Caki2 (cell line): ENCODE data around the gene ZNF254. TPM values are rescaled to one million over a fixed set of nuclear protein-coding genes. Genes with fewer than 3 reads are reported as not detected.
"Not testable (repeated sequence)": the region's sequence is repeated elsewhere in the genome, so short reads cannot be mapped to it uniquely, and the experiment has no call there.

Source experiments
- DNase-seq: peaks from one replicate; pipeline ENCODE4 v3.0.0-alpha.2; 2015; ENCODE audit warnings: low read depth
- in situ Hi-C: cut with HindIII; loops from 2 replicates; pipeline ENCODE4 v1.10.0; 2016; ENCODE audit warnings: low sequenced_read_pairs, low pct_unique_long_range_greater_than_20kb, mixed read lengths
- total RNA-seq: library from RNA; depleted of rRNA; stranded (reverse); fragments of >200 nt; shearing (Covaris generic); gene quantifications from 2 replicates; pipeline ENCODE4 v1.2.3, GENCODE V29; 2014; ENCODE audit warnings: low replicate concordance

The ZNF254 gene
- total RNA-seq, 1 experiment from 2014 or later, result 5.9 TPM

- in situ Hi-C loops, result no loop called here
- DNase-seq, result no peak
These were observed 21.0 kb upstream of the ZNF254 start for GRCh38 chr19:24065865-24066604.

- no peak for DNase-seq
- in situ Hi-C loops, result no loop called here
These were observed 16.9 kb upstream of the ZNF254 start for GRCh38 chr19:24069905-24070657.

- no peak for DNase-seq
- in situ Hi-C loops, result no loop called here
These were observed 15.9 kb upstream of the ZNF254 start for GRCh38 chr19:24071078-24071477.

GRCh38 chr19:24072720-24073119, 14.3 kb upstream of the ZNF254 start:
- DNase-seq, result no peak
- in situ Hi-C loops, result no loop called here

DNA sequence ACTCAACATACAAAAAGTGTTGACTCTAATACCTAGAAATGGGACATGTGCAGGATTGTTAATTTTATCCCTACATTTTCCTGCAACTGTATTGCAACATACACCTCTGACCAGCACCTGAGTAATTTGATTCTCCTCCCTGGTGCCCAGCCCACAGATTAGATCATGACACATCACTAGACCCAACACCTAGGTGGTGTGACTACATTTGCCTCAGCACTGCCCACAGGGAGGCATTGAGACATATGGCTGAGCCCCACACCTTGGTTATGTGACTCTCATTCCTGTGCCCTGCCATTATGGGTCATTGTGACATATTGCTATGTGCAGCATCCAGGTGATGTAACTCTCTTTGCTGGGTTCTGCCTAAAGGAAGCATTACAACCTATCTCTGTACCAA, 13.2 kb upstream of the ZNF254 start:
- in situ Hi-C loops, result no loop called here
- no peak for DNase-seq

- no peak for DNase-seq
- in situ Hi-C loops, result no loop called here
These were observed 12.1 kb upstream of the ZNF254 start for GRCh38 chr19:24074720-24075454.

DNA sequence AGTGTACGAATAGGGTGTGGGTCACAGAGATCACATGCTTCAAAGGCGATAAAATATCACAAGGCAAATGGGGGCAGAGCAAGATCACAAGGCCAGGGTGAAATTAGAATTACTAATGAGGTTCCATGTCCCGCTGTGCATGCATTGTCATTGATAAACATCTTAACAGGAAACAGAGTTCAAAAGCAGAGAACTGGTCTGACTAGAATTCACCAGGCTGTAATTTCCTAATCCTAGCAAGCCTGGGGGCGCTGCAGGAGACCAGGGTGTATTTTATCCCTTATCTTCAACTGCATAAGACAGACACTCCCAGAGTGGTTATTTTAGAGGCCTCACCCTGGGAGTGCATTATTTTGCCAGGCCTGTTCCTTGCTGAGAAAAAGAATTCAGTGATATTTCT, 11.5 kb upstream of the ZNF254 start:
- DNase-seq, in situ Hi-C loops: not testable (repeated sequence)

DNA sequence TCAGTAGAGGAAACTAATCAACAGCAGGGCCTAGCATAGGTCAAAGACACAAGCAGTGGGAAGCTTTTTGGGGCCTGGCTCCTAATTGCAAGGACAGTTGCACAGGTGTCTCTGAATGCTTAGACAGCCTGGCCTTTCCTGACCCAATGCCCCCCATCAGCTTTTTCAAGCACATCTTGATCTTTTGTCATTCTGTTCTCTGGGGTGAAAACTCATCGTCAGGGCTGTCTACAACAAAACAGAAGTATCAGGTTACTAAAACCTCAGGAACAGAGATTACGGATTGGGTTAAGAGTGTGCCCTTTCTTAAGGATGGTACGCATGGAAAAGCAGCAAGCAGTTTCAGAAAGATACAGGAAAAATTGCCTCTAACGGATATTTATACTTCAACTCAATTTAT, 8.3 kb upstream of the ZNF254 start:
- in situ Hi-C loops, result no loop called here
- no peak for DNase-seq

- in situ Hi-C loops, result no loop called here
- no peak for DNase-seq
These were observed 5.9 kb upstream of the ZNF254 start for GRCh38 chr19:24081056-24081455.

GRCh38 chr19:24098359-24098758, 11.4 kb downstream of the ZNF254 start:
- in situ Hi-C loops, result no loop called here

GRCh38 chr19:24099829-24100228, 12.8 kb downstream of the ZNF254 start:
- in situ Hi-C loops, result no loop called here
- DNase-seq, result no peak

More at GRCh38 chr19:24098359-24098758, 11.4 kb downstream of the ZNF254 start:
- DNase-seq, result no peak

GRCh38 chr19:24100597-24100996, 13.6 kb downstream of the ZNF254 start:
- DNase-seq, in situ Hi-C loops: not testable (repeated sequence)

- in situ Hi-C loops, result no loop called here
- no peak for DNase-seq
These were observed 14.6 kb downstream of the ZNF254 start for GRCh38 chr19:24101459-24102115.

DNA sequence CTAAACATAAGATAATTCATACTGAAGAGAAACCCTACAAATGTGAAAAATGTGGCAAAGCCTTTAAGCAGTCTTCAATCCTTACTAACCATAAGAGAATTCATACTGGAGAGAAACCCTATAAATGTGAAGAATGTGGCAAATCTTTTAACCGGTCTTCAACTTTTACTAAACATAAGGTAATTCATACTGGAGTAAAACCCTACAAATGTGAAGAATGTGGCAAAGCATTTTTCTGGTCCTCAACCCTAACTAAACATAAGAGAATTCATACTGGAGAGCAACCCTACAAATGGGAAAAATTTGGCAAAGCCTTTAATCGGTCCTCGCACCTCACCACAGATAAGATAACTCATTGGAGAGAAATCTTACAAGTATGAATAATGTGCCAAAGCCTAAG, 40.6 kb downstream of the ZNF254 start:
- peak; percentile 14 for DNase-seq
- in situ Hi-C loops, result no loop called here

DNA sequence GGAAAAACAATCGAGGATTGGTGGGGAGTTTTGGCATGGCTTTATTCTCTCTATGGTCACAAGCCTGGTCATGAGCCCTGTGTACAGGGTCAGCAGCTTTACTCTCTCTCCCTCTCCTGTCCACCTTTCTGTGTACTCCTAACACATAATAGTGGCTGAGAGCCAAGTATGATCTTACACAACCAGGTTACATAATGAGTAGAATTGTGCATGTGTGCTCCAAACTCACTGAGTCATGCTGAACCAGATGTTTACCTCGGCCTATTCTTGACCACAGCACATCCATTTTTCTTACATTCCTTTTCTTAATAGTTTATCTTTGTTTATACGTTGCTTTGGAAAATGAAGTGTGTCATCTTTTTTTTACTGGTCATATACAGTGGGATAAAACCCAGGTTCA, 53.1 kb downstream of the ZNF254 start:
- in situ Hi-C loops, result no loop called here
- peak; percentile 53 for DNase-seq

- DNase-seq, result no peak
- in situ Hi-C loops, result no loop called here
These were observed 53.6 kb downstream of the ZNF254 start for GRCh38 chr19:24140591-24140990.

- no peak for DNase-seq
- in situ Hi-C loops, result no loop called here
These were observed 54.6 kb downstream of the ZNF254 start for GRCh38 chr19:24141612-24142011.

DNA sequence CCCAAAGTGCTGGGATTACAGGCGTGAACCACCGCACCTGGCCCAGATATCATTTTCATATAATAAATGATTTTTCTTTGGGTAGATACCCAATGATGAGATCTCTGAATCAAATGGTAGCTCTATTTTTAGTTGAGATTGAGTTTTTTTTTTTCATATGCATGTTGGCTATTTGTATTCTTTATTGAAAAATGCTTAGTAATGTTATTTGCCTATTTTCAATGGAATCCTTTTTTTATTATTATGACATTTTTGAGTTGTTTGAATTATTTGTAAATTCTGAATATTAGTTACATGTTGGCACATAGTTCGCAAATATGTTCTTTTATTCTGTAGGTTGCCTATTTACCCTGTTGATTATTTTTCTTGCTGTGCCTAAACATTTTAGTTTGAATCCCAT, 55.8 kb downstream of the ZNF254 start:
- in situ Hi-C loops, result no loop called here
- no peak for DNase-seq

GRCh38 chr19:24159707-24160106, 72.7 kb downstream of the ZNF254 start:
- in situ Hi-C loops, result no loop called here
- no peak for DNase-seq
